GM23248 (cell line): Measurements from ENCODE around the gene FUS.

Source experiments
- EZH2 ChIP-seq: fragments of 200-600 bp; sonication (generic); IDR thresholded peaks from 2 replicates; pipeline ENCODE4 v1.6.1; 2018; ENCODE audit warnings: antibody characterized with exemption, mild to moderate bottlenecking; ENCODE audit not compliant: insufficient read depth, poor library complexity, severe bottlenecking
- EZH2phosphoT487 ChIP-seq: fragments of 200-600 bp; sonication (generic); IDR thresholded peaks from 2 replicates; pipeline ENCODE4 v1.6.1; 2018; ENCODE audit warnings: antibody characterized with exemption, moderate library complexity, mild to moderate bottlenecking, low read depth; ENCODE audit not compliant: insufficient read depth

- no peak for TF ChIP-seq EZH2
- no peak for TF ChIP-seq EZH2phosphoT487
These were observed 44.2 kb upstream of the FUS start, which contains the start of gene PRSS8 for GRCh38 chr16:31135535-31136286.
